SJCRH30 (cell line): ENCODE data around the gene ETDB. TPM values are rescaled to one million over a fixed set of nuclear protein-coding genes. Genes with fewer than 3 reads are reported as not detected.

Experiments
- DNase-seq, 2 experiments: peaks; one replicate each; pipeline ENCODE4 v3.0.0-alpha.2; 2015 to 2020
- H3K27ac ChIP-seq: fragments of 250-450 bp; sonication (Bioruptor Pico); 2 replicates; pipeline ENCODE4 v1.5.1; 2020; ENCODE audit warnings: mild to moderate bottlenecking, moderate library complexity
- H3K27me3 ChIP-seq: fragments of 250-450 bp; sonication (Bioruptor Pico); 2 replicates; pipeline ENCODE4 v1.5.1; 2020; ENCODE audit warnings: mild to moderate bottlenecking, moderate library complexity
- H3K36me3 ChIP-seq: fragments of 250-450 bp; sonication (Bioruptor Pico); 2 replicates; pipeline ENCODE4 v1.5.1; 2020; ENCODE audit warnings: mild to moderate bottlenecking, moderate library complexity
- H3K4me1 ChIP-seq: fragments of 250-450 bp; sonication (Bioruptor Pico); 2 replicates; pipeline ENCODE4 v1.5.1; 2020; ENCODE audit warnings: mild to moderate bottlenecking, moderate library complexity
- H3K4me3 ChIP-seq: fragments of 250-450 bp; sonication (Bioruptor Pico); 2 replicates; pipeline ENCODE4 v1.5.1; 2020; ENCODE audit warnings: mild to moderate bottlenecking, moderate library complexity
- H3K9me3 ChIP-seq: fragments of 250-450 bp; sonication (Bioruptor Pico); replicated peaks from 2 replicates; pipeline ENCODE4 v1.5.1; 2020; ENCODE audit warnings: mild to moderate bottlenecking, moderate library complexity
- total RNA-seq: library from RNA; depleted of rRNA; stranded (reverse); fragments of >200 nt; shearing (Covaris generic); gene quantifications from 2 replicates; pipeline ENCODE4 v1.2.3, GENCODE V29; 2014; rRNA removed

The ETDB gene
- total RNA-seq, 1 experiment from 2014 or later, result not detected

- Histone ChIP-seq H3K9me3 (no peaks in the 10 kb centered on the region), H3K27ac (no peak overlapping the region), H3K4me1 (no peaks in the 10 kb centered on the region), H3K27me3 (no peaks in the 10 kb centered on the region), H3K4me3 (no peak overlapping the region), H3K36me3 (no peaks in the 10 kb centered on the region)
- peak; percentile 37 to 68 for DNase-seq
These were observed 34.0 kb downstream of the ETDB start for GRCh38 chrX:135086197-135086854.

DNA sequence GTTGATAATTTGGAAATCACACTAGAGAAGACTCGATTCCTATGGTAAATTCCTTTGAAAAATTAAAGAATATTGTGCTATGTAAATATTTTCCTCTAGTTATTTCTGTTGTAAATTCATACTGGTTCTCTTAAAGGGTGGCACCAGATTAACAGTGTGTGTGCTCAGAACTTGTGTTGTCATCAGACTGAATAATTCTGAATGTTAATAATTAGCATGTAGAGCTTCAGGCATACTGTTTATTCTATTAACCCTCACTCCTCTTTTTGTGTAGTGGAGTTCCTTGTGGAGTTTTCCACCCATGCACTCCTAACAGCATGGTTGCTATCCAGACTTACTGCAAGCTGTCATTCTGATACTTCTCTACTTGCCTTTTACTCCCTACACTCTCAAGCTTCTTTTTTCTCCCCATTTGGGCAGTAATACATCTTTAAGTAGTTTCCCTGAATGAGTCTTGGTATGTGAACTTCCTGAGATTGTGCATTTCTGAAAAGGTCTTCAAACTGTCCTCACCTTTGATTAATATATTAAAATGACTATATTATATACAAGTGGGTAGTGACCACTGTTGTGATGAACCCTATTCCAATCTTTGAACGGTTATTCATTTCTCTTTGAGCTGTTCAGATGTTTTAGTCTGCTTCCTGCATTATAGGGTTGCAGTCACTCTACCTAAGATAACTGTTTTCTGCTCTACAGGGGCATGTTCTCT is 38.5 kb downstream of the ETDB start:
- no peaks in the 10 kb centered on the region for H3K4me1 ChIP-seq
- no peak overlapping the region for H3K27ac ChIP-seq
- no peaks in the 10 kb centered on the region for H3K36me3 ChIP-seq
- H3K27me3 ChIP-seq, result no peaks in the 10 kb centered on the region
- no peak for DNase-seq
- no peaks in the 10 kb centered on the region for H3K9me3 ChIP-seq
- no peak overlapping the region for H3K4me3 ChIP-seq

Other genes starting within 250 kb of the ETDB start
- 24.6 and 25.0 TPM in 2 replicates for gene MOSPD1, start 205.3 kb downstream of the ETDB start, total RNA-seq
- not detected in 2 replicates for gene SMIM10, start 129.5 kb downstream of the ETDB start, total RNA-seq
- gene RTL8B, start 98.0 kb downstream of the ETDB start, total RNA-seq, result 21.0 and 21.6 TPM in 2 replicates
- gene RTL8C, start 88.2 kb downstream of the ETDB start, total RNA-seq, result 79.1 and 82.5 TPM in 2 replicates
- 18.8 TPM in 2 replicates for gene RTL8A, start 68.4 kb downstream of the ETDB start, total RNA-seq
- 1.1 and 1.3 TPM in 2 replicates for gene SMIM10L2B, start 21.8 kb downstream of the ETDB start, total RNA-seq
- 0.08 and 0.40 TPM in 2 replicates for gene CT55, start 50.9 kb upstream of the ETDB start, total RNA-seq
- not detected in 2 replicates for gene ETDA, start 131.5 kb upstream of the ETDB start, total RNA-seq
- gene ETDC, start 189.0 kb upstream of the ETDB start, total RNA-seq, result not detected in 2 replicates
- 9.6 and 11.0 TPM in 2 replicates for gene ZNF75D, start 223.6 kb upstream of the ETDB start, total RNA-seq
- gene ZNF449, start 224.3 kb upstream of the ETDB start, total RNA-seq, result 5.5 and 7.4 TPM in 2 replicates